Hypothalamus (tissue), 51 donors: ENCODE measurements around the gene ZCCHC7.
"Not testable (repeated sequence)": the region's sequence is repeated elsewhere in the genome, so short reads cannot be mapped to it uniquely, and the experiment has no call there.

Experiments used
- DNase-seq, 51 donors: peaks; one replicate each; lab custom pipeline; 2025; lab: John Stamatoyannopoulos, UW

The ZCCHC7 gene

DNA sequence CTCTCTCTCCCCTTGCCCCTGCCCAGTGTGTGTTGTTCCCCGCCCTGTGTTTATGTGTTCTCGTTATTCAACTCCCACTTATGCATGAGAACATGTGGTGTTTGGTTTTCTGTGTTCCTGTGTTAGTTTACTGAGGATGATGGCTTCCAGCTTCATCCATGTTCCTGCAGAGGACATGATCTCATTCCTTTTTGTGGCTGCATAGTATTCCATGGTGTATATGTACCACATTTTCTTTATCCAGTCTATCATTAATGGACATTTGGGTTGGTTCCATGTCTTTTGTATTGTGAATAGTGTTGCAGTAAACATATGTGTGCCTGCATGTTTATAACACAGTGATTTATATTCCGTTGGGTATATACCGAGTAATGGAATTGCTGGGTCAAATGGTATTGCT lies 83.1 kb downstream of the ZCCHC7 start:
- not testable (repeated sequence) for DNase-seq

- no peak for DNase-seq
Observed at GRCh38 chr9:37206121-37206620, 85.8 kb downstream of the ZCCHC7 start.

DNA sequence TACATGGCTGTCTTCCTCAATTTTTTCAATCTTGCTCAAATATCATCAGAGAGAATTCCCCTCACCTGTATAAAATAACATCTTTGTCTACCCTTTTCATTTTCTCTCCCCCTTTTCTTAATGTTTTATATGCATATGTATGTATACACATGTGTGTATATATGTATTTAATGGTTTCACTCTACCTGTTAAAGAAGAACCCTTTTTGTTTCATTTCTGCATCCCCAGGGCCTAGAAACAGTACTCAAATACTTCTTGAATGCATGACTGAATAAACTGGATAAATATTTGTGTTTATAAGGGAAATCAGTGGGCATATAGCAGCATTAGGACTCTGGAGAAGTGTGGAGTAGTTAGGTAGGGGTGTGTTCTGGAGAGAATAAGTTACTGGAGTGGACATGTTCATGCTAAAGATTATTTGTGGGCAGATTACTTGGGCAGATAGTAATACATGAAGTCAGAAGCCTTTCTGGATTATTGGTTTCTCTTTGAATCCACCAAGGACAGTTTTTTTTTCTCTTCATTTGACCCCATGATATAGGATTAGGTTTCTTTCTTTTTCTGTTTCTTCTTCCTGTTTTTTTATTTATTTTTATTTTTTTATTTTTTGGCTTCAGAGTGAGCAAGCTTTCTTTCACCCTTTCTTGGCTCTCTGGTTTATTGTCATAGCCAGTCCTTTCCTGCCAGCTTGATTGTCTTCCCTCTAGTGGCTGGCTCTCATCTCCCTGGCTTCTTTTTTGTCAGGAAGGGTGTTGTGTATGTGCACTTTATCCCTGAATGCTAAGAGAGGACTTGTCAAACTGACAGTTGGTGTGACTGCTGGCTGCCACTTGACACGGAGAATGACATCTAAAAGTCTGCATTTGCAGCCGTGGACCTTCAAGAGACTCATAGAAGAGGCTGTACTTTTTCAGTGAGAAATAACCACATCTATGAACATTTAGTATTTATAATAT lies 89.3 kb downstream of the ZCCHC7 start:
- no peak for DNase-seq

- no peak for DNase-seq
Observed at GRCh38 chr9:37210737-37211523, 90.6 kb downstream of the ZCCHC7 start.

DNA sequence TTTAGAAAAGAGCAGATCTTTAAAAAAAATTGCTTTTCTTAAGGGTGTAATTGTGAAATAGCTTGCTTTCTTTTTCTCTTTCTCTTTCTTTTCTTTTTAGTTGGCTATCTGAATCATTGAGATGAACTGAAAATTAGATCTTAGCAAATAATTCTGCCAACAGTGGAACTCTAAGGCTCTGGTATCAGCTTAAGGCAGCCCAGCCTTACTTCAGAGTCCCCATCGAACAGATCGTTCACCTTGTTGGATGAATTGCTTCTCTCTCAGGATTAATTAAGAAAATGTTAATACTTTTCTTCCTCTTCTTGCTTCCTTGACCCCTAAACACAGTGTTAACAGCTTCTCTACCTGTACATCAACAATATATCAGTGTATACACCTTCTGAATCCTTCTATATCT lies 92.1 kb downstream of the ZCCHC7 start:
- no peak for DNase-seq

- DNase-seq = no peak
Observed at GRCh38 chr9:37215381-37215780, 95.0 kb downstream of the ZCCHC7 start.

- no peak for DNase-seq
Observed at GRCh38 chr9:37215830-37216229, 95.5 kb downstream of the ZCCHC7 start.

- no peak for DNase-seq
Observed at GRCh38 chr9:37217161-37217560, 96.8 kb downstream of the ZCCHC7 start.

DNA sequence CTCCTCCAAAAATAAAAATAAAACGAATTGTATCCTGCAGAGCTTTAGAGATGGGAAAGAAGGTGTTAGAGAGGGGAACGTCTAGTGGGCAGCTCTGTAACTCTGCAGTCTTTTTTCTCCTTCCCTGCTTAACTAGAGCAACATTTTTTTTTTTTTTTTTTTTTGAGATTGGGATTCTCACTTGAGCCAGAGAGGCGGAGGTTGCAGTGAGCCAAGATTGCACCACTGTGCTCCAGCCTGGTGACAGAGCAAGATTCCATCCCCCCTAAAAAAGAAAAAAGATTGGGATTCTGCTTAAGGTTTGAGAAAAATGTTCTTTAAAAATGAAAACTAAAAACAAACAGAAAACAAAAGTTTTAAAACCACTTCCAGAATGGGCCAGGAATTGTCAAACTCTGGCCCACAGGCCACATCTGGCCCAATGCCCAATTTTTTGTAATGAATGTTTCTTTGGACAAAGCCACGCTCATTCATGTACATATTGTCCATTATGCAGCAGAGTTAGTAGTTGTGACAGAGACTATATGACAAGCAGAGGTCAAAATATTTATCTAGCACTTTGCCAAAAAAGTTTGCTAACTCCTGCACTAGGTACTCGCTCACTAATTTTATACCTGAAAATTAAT lies 98.5 kb downstream of the ZCCHC7 start:
- DNase-seq = peak in 1 of 51 donors; percentile 2

DNA sequence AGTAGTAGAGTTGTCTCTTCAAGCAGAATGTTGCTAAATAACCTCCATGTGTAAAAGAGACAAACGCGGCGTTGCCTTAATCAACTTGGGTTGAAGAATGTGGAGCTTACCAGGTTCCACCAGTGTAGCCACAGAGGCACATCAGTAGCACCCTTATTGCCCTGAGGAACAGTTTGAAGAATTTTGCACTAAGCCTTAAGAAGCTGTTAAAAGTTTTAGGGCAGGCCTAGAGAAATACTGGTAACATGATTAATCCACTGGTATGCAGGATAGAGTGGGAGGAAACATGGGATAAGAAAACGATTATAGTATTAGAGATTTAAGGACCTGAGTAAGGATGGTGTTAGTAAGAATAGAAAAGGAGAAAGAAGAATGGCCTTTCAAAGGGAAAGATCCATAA lies 100.6 kb downstream of the ZCCHC7 start:
- DNase-seq = no peak

GRCh38 chr9:37221489-37222106 lies 101.2 kb downstream of the ZCCHC7 start:
- no peak for DNase-seq

DNA sequence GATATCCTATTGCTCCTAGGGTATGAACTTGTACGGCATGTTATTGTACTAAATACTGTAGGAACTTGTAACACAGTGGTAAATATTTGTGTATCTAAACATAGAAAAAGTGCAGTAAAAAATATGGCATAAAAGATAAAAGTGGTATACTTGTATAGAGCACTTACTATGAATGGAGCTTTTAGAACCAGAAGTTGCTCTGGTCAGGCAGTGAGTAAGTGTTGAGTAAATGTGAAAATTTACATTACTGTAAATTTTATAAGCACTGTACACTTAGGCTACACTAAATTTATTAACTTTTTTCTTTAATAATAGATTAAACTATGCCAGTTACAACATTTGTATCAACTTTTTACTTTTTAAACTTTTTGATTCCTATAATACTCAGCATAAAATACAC lies 109.1 kb downstream of the ZCCHC7 start:
- DNase-seq = no peak

DNA sequence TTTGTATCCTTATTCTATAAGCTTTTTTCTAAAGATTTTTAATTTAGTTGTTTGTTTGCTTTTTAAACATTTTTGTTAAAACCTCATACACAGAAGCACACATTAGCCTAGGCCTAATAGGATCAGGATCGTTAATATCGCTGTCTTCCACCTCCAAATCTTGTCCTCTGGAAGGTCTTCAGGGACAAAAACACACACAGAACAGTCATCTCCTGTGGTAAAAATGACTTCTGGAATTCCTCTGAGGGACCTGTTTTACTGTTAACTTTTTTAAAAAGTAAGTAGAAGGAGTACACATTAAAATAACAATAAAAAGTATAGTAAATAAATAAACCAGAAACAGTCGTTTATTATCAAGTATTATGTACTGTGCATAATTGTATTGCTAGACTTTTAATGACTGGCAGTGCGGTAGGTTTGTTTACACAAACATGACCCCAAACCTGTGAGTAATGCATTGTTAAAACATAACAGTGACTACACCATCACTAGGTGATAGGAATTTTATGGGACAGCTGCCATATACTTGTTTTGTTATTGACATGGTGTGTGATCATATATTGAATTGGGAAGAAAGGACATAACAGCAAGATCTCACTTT lies 109.6 kb downstream of the ZCCHC7 start:
- no peak for DNase-seq

DNA sequence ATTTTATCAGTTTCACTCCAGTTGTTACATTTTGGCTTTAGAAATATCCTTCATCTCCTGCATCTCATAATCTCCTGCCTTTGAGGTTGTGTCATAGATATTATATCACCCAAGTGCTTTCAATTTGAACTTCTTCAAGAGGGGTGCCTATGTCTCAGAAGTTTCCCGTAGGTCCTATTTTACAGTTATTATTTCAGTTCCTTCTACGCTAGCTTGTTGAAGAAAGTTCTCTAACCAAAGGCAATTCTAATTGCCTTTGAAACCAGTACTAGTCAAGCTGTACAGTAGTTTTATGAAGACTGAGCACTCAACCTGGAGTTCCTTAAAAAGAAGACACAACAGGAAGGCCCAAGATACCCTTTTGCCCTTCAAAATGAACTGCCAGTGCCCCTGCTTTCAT lies 116.4 kb downstream of the ZCCHC7 start:
- DNase-seq = no peak

GRCh38 chr9:37238122-37238521 lies 117.7 kb downstream of the ZCCHC7 start:
- no peak for DNase-seq

DNA sequence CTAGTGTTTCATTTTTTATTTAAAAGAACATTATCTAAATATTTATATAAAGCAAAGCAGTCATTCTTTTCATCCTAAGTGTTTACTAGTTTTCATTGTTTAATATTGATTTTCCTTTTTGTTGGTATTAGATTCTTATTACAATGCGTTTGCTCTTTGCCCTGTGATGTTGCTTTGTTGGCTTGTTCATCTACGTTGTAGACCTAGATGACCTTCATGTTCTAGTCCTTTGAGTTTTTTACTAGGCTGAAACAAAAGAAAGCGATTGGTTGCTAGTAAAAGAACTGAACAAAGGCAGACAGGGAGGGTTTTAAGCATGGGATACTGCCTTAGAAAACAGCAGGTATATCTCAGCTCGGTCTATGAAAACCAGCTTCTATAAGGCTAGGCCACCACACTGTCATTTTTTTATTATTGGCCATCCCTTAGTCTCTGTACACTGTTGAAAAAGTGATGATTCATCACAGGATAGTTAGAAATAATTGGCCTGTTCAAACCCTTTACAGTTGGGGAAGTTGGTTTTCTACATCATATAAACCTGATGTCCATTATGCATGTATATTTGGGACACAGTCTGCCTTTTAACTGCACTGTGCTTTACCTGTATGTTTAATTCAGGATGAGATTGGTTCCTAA lies 119.0 kb downstream of the ZCCHC7 start:
- no peak for DNase-seq

- DNase-seq = no peak
Observed at GRCh38 chr9:37239921-37240320, 119.5 kb downstream of the ZCCHC7 start.

GRCh38 chr9:37241340-37241739 lies 121.0 kb downstream of the ZCCHC7 start:
- DNase-seq = no peak

GRCh38 chr9:37242089-37242488 lies 121.7 kb downstream of the ZCCHC7 start:
- DNase-seq = no peak
